ENCODE measurements around the gene RGS6.
"Not testable (repeated sequence)": the region's sequence is repeated elsewhere in the genome, so short reads cannot be mapped to it uniquely, and the experiment has no call there.

Gene RGS6

DNA sequence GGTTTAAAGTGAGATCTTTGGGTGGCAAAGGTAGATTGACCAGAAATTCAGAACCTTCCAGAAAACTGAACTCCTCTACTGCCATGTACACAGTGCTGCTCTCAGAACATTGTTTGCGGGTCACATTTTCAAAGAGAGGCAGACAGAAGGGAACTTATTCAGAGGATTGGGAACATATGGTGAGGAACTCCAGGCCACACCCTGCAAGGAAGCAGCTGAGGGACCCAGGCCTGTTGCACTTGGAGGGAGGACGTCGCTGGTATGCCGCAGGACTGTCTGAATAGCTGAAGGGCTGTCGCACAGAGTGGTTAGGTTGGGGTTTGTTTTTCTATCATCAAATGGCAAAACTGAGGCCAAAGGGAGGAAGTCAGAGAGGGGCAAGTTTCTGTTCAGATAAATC lies 520.5 kb downstream of the RGS6 start:
- no peak for DNase-seq (ENCODE audit: low read depth)

DNA sequence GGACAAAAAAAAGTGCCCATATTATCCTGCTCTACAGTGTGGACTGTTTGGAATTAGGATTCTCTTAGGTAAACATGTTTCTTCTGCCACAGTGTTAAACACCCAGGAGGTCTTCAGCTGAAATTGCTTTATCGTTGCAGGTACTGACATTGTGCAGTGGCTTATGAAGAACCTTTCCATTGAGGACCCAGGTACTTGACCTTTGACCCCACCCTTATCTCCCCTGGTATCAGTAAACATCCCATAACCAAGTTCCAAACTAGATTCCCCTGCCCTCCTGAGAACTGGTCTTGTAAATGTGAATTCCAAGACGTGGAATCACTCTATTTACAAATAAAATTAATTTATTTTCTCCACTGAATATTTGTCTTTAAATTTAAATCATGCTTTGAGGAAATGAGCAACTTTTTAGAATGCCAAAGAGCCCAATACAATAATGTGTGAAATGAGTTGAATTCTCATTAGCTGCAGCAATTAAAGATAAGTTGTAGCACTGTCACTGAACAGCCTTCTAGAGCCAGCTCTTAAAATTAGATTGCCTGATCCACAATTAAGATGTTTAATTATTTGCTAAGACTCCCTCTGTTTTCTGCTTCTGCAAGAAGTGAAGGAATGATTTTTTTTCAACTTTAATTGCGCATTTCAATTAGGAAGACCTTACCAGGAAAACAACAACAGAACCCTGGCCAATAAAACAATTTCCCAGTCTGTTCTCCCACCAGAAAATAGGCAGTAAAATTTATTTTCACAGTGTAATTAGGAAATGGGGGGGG lies 522.3 kb downstream of the RGS6 start:
- DNase-seq (ENCODE audit: low read depth) = no peak

DNA sequence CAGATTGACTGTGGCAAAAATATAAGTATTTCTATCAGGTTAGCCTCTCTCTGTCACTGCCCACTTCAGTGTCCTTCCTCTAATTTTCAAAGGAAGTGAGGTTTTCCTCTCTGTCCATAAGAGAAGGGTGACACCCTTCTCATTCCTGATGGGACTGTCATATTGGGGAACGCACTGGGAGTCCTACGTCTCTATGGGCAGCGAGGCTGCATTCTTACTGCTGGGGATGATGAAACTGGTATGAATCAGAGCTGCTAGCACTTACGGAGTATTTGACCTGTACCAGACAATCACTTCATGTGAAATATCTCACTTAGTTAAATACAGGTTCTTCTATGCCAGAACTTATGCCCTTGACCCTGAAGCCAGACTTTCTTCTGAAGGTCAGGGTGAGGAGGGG lies 525.4 kb downstream of the RGS6 start:
- no peak for DNase-seq (ENCODE audit: low read depth)

DNA sequence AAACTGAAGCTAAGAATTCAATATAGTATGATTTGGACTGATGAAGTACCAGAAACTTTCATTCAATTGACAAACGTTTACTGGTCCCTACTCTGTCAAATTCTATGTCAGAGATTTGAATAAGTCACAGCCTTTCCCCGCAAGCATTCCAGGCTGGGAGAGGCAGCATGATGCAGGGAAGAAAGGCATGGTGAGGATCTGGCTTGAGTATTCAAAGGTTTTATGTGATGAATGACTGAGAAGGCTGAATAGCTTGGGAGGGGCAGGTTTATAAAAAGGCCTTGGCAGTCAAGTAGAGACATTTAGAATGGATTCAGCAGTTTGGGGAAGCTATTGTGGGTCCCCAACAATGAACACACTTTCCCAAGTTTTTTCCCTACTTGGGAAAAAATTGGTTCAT lies 529.8 kb downstream of the RGS6 start:
- no peak for DNase-seq (ENCODE audit: low read depth)

DNA sequence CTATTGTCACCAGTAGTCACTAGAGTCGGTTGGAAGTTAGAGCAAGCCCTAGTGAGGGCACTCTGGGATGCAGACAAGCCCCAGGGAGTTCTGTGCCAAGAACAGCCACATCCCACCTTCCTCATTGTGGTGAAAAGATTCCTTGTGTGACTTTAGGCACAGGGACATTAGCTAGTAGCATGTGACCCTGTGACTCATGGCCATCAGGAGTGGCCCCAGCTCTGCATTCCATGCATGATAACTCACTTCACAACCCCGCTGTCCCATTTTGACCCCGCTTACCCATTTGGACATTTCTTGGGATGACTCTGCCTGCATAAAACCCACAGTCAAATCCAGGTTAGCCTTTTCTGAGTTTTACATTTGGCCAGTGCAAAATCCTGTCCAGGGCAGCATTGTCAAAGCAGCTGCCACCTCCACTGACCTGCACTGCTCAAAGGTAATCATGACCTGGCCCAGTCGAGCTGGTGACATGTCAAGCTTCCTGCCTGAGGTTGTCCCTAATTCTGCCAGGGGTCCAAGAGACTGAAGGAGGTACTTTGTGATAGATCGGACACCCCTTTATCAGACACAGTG lies 531.1 kb downstream of the RGS6 start:
- DNase-seq (ENCODE audit: low read depth) = no peak

DNA sequence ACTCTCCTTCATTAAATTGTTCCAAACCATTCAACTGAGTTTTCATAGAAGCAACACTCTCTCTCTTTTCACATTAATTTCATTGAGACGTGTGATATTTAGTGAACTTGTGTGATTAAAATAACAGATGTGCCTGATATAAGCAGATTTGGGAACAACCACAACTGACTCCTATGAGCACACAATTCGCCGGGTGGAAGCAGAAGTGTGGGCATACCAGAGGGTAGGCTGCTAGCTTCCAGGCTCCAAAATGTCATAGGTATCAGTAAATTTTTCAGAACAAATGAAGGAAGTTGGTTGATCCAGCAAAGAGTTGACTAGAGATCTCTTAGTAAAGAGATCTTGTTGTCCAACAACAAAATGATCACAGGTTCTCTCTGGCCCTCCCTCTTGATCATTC lies 532.0 kb downstream of the RGS6 start:
- no peak for DNase-seq (ENCODE audit: low read depth)

DNA sequence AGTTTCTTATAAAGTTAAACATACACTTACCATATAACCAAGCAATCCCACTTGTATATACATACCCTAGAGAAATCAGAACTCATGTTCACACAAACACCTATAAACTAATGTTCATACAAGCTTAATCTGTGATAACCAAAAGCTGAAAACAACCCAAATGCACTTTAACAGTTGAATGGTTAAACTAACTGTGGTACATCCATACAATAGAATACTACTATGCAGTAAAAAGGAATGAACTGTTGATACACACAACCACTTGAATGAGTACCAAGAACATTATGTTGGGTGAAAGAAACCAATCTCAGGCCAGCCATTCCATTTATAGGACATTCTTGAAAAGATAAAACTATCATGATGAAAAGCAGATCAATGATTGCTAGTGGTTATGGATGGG lies 534.1 kb downstream of the RGS6 start:
- DNase-seq (ENCODE audit: low read depth) = no peak

DNA sequence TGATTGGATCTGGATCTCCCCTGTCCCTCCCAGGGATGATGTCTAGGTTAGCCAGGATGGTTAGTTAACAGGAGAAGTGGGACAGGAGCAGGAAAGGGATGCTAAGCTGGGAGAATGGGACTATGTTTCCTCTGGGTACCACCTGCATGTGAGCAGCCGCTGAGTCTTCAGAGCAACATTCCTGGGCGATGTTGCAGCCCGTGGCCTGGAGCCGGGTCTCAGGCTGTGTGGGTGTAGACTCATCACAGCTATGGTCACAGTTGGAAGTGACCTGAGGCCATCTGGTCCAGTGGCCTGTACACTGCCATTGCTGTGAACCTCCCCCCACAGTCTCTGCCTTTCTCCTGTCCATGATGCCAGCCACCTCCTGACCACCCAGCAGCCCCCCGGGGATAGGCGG lies 539.1 kb downstream of the RGS6 start:
- DNase-seq (ENCODE audit: low read depth) = no peak

DNA sequence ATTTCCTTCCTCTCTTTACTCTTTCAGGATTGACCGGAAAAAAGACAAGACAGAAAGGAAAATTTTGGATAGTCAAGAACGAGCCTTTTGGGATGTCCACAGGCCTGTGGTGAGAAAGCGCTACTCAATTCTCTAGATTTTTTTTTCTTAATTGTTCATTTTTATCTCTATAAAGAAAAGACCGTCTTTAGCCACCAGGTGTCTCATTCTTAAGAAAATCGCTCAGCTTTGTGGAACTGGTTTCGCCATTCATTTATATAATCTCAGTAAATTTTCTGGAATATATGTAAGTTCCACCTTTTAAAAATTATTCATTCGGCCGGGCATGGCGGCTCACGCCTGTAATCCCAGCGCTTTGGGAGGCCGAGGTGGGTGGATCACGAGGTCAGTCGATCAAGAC lies 540.6 kb downstream of the RGS6 start:
- no peak for DNase-seq (ENCODE audit: low read depth)

DNA sequence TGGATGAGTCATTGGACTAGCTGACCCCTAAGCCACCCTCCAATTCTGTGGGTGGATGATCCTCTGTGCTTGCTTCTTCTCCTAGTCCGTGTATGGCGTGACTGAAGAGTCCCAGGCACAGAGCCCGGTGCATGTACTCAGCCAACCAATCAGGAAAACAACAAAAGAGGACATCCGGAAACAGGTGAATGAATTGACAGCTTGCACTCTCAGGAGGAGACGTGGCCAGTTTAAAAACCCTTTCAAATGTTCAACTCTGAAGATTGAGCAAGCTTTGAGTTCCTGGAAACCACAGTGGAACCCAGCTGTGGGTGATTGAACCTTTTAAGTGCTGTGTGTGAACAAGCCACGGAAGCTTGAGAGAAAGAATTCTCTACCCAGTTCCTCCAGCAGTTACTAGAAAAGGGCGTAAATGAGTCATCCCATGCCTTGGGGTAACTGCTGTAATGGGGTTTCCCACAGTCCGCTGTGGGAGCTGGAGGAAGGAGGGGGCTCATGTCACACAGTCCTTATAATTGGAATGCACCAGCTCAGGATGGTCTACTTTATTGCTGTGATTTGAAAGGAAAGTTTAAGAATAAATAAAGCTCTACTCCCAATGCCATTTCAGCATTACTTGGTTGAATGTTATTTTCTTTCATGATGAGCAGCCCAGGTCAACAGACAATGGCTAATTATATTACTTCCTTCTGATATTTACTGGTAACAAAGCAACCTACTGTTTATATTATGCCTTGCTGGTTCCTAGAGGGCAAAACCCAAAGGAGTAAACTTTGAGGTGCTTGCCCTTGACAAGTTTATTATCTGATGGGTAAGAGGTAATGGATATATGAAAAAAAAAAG lies 544.6 kb downstream of the RGS6 start:
- peak; percentile 17 for DNase-seq (ENCODE audit: low read depth)

DNA sequence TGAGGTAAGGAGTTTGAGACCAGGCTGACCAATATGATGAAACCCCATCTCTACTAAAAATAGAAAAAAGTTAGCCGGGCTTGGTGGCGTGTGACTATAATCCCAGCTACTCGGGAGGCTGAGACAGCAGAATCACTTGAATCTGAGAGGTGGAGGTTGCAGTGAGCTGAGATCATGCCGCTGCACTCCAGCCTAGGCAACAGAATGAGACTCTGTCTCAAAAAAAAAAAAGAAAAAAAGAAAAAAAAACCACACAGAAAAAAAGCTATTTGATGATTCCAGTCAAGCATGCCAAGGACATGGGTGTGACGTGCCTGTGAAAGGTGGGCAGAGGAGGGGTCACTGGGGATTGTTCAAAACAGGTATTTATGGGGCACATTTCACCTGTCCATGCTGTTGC lies 545.3 kb downstream of the RGS6 start:
- not testable (repeated sequence) for DNase-seq (ENCODE audit: low read depth)

DNA sequence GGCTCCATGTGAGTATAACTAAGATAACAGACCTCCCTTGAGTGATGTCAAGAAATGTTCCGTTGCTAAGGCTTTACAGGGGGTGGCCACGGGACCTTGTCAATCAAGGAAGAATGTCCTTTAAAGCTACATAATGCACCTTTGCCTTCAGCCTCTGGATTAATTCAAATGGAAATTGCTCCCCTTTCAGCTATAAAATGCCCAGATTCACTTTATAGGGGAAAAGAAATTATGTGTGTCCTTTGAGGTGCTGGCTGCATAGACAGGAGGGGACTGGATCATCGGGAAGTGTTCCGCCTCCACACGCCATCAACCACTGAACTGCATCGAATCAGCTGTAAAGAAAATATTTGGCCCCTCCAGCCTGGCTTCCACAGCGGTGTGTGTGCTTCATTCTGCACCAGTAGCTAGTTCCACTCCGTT lies 546.3 kb downstream of the RGS6 start:
- no peak for DNase-seq (ENCODE audit: low read depth)

DNA sequence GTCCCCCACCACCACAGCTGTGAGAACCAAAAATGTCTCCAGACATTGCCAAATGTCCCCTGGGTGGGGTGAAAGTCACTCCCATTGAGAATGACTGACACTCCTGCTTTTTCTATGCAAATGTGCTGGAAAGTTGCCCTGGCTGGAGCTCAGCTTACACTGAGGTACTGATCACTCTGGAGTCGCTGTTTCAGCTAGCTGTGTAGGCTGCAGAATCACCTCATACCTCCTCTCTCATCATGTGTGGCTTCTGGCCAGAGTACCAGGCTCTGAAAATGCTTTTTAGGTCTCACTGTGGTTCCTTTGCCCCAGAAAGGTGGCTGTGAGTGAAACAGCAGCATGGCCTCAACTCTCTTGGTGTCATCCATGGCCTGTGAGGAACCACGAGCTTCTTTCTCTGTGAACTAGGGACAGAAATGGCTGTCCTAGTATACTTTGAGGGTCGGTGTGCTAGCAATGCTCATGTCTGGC lies 547.3 kb downstream of the RGS6 start:
- no peak for DNase-seq (ENCODE audit: low read depth)

DNA sequence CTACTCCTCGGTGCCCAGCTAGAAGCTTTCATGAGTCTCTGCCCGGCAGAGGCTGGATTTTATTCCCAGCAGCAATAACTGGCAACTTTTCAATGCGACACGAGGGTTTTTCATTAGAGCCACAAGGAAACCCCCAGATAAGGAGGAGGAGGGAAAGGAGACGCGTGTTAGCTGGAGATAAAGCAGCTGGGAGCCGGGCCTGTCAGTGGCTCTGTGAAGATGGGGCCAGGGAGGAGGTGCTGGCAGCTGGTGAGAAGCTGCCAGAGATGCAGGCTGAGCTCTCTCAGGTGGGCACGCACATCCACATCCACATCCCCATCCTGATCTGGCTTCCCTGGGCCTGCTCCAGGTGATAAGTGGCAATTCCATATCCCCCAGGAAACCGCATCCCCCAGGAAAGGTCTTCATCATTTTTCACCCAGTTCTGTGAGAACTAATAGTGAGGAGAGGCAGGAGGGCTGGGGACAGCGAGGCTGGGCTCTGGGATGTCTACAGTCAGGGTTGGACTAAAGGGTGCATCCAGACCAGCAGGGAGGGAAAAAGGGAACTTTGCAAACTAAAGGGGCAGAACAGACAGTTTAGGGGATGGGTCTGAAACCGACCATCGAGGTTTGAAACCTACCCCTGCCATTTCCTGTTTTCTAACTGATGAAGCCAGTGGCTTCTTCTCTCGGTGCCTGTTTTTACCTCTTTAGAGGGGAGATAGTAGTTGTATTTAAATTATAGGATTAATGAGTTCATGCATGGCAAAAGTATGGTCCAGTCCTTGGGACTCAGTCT lies 548.4 kb downstream of the RGS6 start:
- no peak for DNase-seq (ENCODE audit: low read depth)

DNA sequence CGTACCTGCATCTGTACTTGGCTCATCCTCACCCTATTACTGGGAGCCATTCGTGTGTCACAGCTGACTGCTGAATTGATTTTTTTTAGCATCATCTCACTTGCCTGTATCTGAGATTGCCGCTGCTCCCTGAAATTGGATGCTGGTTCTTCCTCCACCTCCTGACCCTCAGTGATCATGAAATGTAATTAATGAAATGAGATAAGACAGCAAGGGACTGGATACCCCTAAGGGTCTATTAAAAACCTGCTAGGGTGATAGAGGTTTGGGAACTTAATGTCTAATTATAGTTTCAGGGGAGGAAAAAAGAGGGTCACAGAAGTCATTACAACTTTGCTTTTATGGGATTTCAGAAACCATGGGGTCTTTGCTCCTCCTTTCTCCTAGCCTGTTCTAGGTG lies 551.1 kb downstream of the RGS6 start:
- DNase-seq (ENCODE audit: low read depth) = no peak

DNA sequence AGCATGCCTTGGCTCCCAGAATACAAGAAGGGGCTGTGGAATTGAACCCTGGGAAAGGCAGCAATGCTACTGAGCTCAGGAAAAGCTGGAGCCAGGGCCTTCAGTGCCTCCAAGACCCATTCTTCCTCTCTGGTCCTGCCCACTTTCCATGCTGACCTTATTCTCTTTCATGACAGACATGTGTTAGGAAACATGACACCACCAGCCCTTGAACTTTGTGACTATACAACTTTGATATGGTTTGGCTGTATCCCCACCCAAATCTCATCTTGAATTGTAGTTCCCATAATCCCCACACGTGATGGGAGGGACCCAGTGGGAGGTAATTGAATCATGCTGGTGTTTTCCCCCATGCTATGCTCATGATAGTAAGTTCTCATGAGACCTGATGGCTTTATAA lies 553.5 kb downstream of the RGS6 start:
- DNase-seq (ENCODE audit: low read depth) = no peak

DNA sequence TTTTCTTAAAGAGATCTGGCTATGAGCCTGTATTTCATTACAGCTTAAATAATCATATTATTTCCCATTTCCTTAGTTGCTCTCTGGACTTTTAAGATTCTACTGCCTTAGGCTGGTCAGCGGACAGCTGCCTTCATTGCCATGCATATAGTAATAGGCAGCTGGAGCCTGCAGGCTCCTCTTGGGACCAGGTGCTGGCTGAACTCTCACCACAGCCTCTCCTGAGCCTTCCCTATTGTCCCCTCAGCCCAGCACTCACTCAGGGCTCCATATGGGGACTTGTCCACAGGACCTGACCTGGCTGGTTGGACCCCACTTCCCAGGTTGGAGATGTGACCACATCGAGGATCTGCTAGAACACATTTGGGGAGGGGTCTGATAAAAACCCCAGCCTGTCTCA lies 556.3 kb downstream of the RGS6 start:
- DNase-seq (ENCODE audit: low read depth) = no peak

DNA sequence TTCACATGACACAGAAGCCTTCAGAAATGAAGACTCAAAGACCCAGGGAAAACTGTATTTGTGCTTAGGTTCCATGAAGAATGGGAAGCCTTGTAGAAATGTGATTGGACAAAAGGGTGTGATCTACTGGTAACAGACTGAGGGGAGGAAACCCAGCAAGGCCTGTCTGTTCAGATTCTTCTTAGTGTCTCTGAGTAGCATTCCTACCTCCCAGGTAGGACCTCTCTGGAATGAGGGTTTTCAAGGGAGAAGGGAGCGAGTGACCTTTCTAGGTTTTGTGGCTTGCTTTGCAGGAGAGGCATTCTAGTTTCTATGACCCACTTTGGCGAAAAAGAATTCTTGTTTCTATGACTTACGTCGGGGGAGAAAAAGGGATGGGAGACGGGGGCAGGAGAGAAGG lies 560.0 kb downstream of the RGS6 start:
- DNase-seq (ENCODE audit: low read depth) = no peak

DNA sequence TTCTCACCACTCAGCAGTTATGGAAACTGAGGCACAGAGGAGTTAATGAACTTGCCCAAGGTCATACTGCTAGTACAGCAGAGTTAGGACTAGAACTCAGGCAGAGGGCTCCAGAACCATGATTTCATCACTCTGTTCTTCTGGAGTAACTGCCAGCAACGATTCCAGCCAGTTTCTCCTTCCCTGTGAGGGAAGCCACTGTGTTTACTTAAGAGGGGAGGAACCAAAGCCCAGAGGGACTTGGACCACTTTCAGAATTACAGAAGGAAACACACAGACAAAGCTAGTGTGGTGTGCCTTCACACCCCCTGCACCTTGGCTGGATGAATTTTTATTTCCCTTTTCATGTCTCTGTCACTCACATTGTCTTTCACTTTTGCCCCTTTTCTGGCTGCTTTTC lies 563.4 kb downstream of the RGS6 start:
- DNase-seq (ENCODE audit: low read depth) = no peak

DNA sequence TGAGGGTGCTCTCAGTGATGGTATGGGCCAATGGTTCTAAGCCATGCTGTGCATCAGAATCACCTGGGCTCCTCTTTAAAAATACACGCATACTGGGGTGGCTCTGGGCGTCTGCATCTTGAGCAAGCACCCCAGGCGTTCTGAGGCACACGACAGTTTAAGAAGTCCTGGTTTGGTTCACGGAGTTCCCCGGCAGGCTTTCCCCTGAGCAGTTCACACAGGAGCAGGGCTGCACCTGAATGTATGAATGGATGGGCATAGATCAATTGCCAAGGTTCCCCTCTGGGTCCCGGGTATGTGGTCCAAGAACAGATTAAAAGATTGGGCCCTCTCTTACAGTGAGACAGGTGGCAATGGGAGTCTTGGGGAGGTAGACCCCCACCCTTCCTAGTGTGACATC lies 566.4 kb downstream of the RGS6 start:
- no peak for DNase-seq (ENCODE audit: low read depth)

DNA sequence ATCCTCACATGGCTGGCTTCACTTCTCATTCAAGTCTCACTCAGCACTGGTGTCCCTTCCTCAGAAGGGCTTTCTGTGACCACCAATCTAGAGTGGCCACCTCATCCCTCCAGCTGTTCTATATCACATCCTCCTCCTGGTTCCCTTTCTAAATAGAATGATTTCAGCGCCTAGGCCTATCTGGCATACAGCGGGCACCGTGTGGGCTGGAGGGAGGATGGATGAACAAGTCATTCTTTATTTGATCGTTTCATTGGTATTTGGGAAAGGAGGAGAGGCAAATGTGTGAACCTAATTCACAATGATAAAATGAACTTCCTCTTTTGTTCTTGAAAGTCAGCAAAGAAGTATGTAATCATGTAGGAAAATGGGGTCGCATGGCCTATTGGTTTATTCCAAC lies 567.5 kb downstream of the RGS6 start:
- no peak for DNase-seq (ENCODE audit: low read depth)

DNA sequence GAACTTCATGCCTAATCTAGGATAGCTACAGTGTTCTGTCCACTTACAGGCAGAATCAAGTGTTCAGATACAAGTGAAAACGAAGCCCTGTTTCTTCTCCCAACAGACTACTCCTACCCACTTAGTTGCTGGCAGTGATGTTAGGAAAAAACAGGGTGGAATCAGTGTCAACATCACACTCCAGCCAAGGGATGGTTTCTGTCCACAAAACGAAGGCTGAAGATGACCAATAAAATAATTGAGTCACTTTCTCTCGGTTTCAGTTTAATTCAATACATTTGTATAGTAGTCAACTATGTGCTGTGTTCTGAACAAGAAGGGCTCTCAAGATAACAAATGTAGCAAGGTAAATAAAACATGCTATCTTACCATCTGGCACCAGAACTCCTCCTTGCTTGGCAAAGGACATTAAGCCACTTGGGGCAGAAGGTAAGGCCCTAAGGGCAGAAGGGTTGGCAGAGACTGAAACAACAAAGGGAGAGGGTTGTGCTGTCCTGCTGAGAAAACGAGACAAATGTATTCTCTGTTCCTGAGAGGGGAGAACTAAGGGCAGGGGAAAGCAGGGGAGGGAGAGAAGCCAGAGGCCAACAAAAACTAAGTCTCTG lies 568.1 kb downstream of the RGS6 start:
- DNase-seq (ENCODE audit: low read depth) = no peak
